Panc1 (cell line): Measurements from ENCODE around the gene CCNB1IP1. TPM values are rescaled to one million over a fixed set of nuclear protein-coding genes. Genes with fewer than 3 reads are reported as not detected.

ENCODE experiments used
- ATAC-seq: fragments of 200-7000 bp; cut with Tn5 transposase; 2 replicates; pipeline ENCODE4 v1.9.1; 2020; ENCODE audit warnings: mild to moderate bottlenecking, moderate library complexity
- BruUV-seq: library from RNA; stranded (reverse); fragments of 400-500 nt; replicated peaks from 2 replicates; lab custom pipeline; 2021; lab: Mats Ljungman, UMichigan
- CTCF ChIA-PET: fragments of 300-600 bp; sonication (Branson Sonifier 250); formaldehyde crosslinking; loops from one replicate; lab custom pipeline; 2022; ENCODE audit warnings: antibody characterized with exemption; lab: Charles Lee
- POLR2A ChIA-PET: fragments of 300-600 bp; sonication (Branson Sonifier 250); formaldehyde crosslinking; loops from one replicate; lab custom pipeline; 2022; ENCODE audit warnings: antibody characterized with exemption; lab: Charles Lee
- DNase-seq: peaks from one replicate; pipeline ENCODE4 v3.0.0-alpha.2; 2010; ENCODE audit warnings: low read depth, low spot score
- H3K27ac ChIP-seq: 2 replicates; pipeline ENCODE4 v1.5.1; 2011; ENCODE audit warnings: mild to moderate bottlenecking, low read length, inconsistent platforms
- H3K27me3 ChIP-seq: fragments of 200-500 bp; sonication (Bioruptor generic); 2 replicates; pipeline ENCODE4 v1.6.0; 2014; ENCODE audit warnings: low read length, inconsistent platforms; ENCODE audit not compliant: control insufficient read depth, insufficient read depth
- H3K36me3 ChIP-seq: fragments of 200-500 bp; sonication (Bioruptor generic); 2 replicates; pipeline ENCODE4 v1.5.1; 2014; ENCODE audit warnings: inconsistent platforms, mild to moderate bottlenecking, low read length, moderate library complexity; ENCODE audit not compliant: control insufficient read depth, insufficient read depth
- H3K4me1 ChIP-seq: 2 replicates; pipeline ENCODE4 v1.5.1; 2011; ENCODE audit warnings: inconsistent platforms, mild to moderate bottlenecking, low read length, moderate library complexity; ENCODE audit not compliant: control insufficient read depth, insufficient read depth
- H3K4me3 ChIP-seq, 2 experiments: 2 replicates each; pipeline ENCODE4 v1.5.1; 2011 to 2012; ENCODE audit warnings: low read depth in 2 of 2, low read length in 2 of 2, mild to moderate bottlenecking in 2 of 2, inconsistent platforms in 1 of 2, moderate library complexity in 1 of 2
- H3K9me3 ChIP-seq: fragments of 200-500 bp; sonication (Bioruptor generic); 2 replicates; pipeline ENCODE4 v1.5.1; 2014; ENCODE audit warnings: low read depth, mild to moderate bottlenecking, inconsistent platforms, low read length, moderate library complexity; ENCODE audit not compliant: control insufficient read depth, insufficient read depth
- POLR2AphosphoS5 ChIP-seq: IDR thresholded peaks from 2 replicates; pipeline ENCODE4 v1.6.1; 2012; ENCODE audit warnings: mild to moderate bottlenecking, low read depth, low read length, moderate library complexity
- SIN3A ChIP-seq: IDR thresholded peaks from 2 replicates; pipeline ENCODE4 v1.6.1; 2012; ENCODE audit warnings: low read depth, mild to moderate bottlenecking, low read length, moderate library complexity, borderline replicate concordance; ENCODE audit not compliant: insufficient read depth
- TCF7L2 ChIP-seq: IDR thresholded peaks from 2 replicates; pipeline ENCODE4 v1.6.1; 2011; ENCODE audit warnings: mild to moderate bottlenecking, low read depth, low read length, inconsistent platforms
- in situ Hi-C: cut with HindIII; loops from 2 replicates; pipeline ENCODE4 v1.10.0; 2016; ENCODE audit warnings: low sequenced_read_pairs, low pct_unique_long_range_greater_than_20kb
- intact Hi-C: fragments of 100-400 bp; cut with micrococcal nuclease; formaldehyde crosslinking; loops from one replicate; pipeline ENCODE4 v1.10.0; 2022; ENCODE audit not compliant: unreplicated experiment
- total RNA-seq: library from RNA; stranded (reverse); gene quantifications from one replicate; pipeline ENCODE4 v1.2.1, GENCODE V29; 2021; ENCODE audit not compliant: unreplicated experiment
- TF ChIP-seq, protein P1 (sequence below), 2 experiments: IDR thresholded peaks; 2 replicates each; pipeline ENCODE4 v1.6.1; 2011 to 2012; ENCODE audit warnings: low read depth in 2 of 2, control low read depth in 1 of 2, low read length in 1 of 2, mild to moderate bottlenecking in 1 of 2, moderate library complexity in 1 of 2; ENCODE audit not compliant: insufficient read depth in 1 of 2
- TF ChIP-seq, protein P2 (sequence below): fragments of 450-650 bp; IDR thresholded peaks from 2 replicates; pipeline ENCODE4 v1.5.1; 2017; ENCODE audit warnings: mild to moderate bottlenecking

CCNB1IP1 gene
- total RNA-seq, 1 experiment from 2014 or later = 20.3 TPM

DNA sequence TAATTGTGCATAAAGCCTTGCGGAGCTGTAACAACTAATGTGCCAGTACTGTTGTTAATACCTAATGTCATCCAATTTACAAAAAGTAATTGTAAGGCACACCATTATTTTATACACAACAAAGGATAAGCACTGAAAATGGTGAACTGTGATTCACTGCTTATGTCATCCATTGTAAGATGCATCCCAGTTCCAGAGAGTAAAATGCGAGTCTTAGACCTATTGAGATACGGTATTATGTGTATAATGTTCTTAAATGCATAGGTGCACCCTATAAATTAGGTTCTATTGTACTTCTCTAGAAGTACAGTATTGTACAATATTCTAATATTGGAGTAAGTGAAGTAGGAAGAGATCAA, 10.8 kb upstream of the CCNB1IP1 start:
- in situ Hi-C loops (no loop called here), intact Hi-C loops (no loop called here)
- POLR2A ChIA-PET = interaction anchor here (0.6 to 2.7 kb wide), 8 partner anchors 11 to 174 kb away, joined by 3 to 32 read pairs (median 6); partner anchors contain the start of genes APEX1, CCNB1IP1, OSGEP and PIP4P1
- CTCF ChIA-PET = no interaction called here
- Histone ChIP-seq H3K9me3 (no peaks in the 10 kb centered on the region), H3K36me3 (peaks cover 4% of the 10 kb centered on the region; the same call in 1 of the 2 replicates), H3K27me3 (no peaks in the 10 kb centered on the region), H3K27ac (peak overlapping the region; percentile 95), H3K4me3 (peak overlapping the region; percentile 74 to 88), H3K4me1 (peaks cover 3% of the 10 kb centered on the region; the same call in 1 of the 2 replicates)
- BruUV-seq = TSS peak; percentile 89
- TF ChIP-seq, protein P1, sequence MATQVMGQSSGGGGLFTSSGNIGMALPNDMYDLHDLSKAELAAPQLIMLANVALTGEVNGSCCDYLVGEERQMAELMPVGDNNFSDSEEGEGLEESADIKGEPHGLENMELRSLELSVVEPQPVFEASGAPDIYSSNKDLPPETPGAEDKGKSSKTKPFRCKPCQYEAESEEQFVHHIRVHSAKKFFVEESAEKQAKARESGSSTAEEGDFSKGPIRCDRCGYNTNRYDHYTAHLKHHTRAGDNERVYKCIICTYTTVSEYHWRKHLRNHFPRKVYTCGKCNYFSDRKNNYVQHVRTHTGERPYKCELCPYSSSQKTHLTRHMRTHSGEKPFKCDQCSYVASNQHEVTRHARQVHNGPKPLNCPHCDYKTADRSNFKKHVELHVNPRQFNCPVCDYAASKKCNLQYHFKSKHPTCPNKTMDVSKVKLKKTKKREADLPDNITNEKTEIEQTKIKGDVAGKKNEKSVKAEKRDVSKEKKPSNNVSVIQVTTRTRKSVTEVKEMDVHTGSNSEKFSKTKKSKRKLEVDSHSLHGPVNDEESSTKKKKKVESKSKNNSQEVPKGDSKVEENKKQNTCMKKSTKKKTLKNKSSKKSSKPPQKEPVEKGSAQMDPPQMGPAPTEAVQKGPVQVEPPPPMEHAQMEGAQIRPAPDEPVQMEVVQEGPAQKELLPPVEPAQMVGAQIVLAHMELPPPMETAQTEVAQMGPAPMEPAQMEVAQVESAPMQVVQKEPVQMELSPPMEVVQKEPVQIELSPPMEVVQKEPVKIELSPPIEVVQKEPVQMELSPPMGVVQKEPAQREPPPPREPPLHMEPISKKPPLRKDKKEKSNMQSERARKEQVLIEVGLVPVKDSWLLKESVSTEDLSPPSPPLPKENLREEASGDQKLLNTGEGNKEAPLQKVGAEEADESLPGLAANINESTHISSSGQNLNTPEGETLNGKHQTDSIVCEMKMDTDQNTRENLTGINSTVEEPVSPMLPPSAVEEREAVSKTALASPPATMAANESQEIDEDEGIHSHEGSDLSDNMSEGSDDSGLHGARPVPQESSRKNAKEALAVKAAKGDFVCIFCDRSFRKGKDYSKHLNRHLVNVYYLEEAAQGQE (IDR thresholded peaks at IDR 0.05; ENCODE audit: insufficient read depth in 1 of 2, low read depth in 2 of 2, low read length in 1 of 2) = no peak
- TF ChIP-seq POLR2AphosphoS5 (no peak), TCF7L2 (no peak), SIN3A (no peak)
- TF ChIP-seq, protein P2, sequence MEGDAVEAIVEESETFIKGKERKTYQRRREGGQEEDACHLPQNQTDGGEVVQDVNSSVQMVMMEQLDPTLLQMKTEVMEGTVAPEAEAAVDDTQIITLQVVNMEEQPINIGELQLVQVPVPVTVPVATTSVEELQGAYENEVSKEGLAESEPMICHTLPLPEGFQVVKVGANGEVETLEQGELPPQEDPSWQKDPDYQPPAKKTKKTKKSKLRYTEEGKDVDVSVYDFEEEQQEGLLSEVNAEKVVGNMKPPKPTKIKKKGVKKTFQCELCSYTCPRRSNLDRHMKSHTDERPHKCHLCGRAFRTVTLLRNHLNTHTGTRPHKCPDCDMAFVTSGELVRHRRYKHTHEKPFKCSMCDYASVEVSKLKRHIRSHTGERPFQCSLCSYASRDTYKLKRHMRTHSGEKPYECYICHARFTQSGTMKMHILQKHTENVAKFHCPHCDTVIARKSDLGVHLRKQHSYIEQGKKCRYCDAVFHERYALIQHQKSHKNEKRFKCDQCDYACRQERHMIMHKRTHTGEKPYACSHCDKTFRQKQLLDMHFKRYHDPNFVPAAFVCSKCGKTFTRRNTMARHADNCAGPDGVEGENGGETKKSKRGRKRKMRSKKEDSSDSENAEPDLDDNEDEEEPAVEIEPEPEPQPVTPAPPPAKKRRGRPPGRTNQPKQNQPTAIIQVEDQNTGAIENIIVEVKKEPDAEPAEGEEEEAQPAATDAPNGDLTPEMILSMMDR = no peak
- no peak for DNase-seq
- no peak for ATAC-seq

DNA sequence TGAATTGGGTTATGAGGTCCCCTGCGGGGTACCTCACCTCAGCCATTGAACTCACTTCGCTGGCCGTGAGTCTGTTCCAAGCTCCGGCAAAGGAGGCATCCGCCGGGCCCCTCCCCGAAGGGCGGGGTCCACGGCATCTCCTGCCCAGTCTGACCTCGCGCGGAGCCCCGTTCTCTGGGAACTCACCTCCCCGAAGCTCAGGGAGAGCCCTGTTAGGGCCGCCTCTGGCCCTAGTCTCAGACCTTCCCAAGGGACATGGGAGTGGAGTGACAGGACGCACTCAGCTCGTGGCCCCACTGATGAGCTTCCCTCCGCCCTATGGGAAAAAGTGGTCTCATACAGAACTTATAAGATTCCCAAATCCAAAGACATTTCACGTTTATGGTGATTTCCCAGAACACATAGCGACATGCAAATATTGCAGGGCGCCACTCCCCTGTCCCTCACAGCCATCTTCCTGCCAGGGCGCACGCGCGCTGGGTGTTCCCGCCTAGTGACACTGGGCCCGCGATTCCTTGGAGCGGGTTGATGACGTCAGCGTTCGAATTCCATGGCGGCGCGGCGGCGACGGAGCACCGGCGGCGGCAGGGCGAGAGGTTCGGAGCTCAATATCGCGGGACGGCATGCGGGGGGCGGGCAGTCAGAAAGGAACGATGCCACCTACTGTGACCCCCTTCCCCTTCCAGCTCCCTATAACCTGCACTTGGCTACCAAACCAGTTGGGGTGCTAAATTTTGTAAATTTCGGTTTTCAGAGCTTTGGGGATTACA, 10.2 kb upstream of the CCNB1IP1 start, which contains the start of gene PARP2:
PARP2 (plus strand) TSS at position 544 of the 770 bp plus-strand sequence; CDS start at position 551, 7 bp downstream.
- DNase-seq (peak; percentile 98), ATAC-seq (peak; percentile 99)
- Histone ChIP-seq H3K27ac (peak within 1 kb of the TSS; percentile 95), H3K27me3 (no peaks in the 10 kb centered on the region), H3K36me3 (peaks cover 4% of the 10 kb centered on the region; the same call in 1 of the 2 replicates), H3K4me3 (peak within 1 kb of the TSS; percentile 84 to 88), H3K9me3 (no peaks in the 10 kb centered on the region), H3K4me1 (peaks cover 3% of the 10 kb centered on the region; the same call in 1 of the 2 replicates)
- BruUV-seq = no TSS peak
- TF ChIP-seq, protein P1 (IDR thresholded peaks at IDR 0.05; ENCODE audit: insufficient read depth in 1 of 2, low read depth in 2 of 2, low read length in 1 of 2) = no peak
- TF ChIP-seq SIN3A (peak; percentile 99), POLR2AphosphoS5 (peak; percentile 99), TCF7L2 (no peak; the same call in 1 of the 2 replicates)
- intact Hi-C loops (no loop called here), in situ Hi-C loops (no loop called here)
- POLR2A ChIA-PET = interaction anchor here (0.6 to 2.7 kb wide), 12 partner anchors 10 to 356 kb away, joined by 3 to 32 read pairs (median 4); partner anchors contain the start of genes APEX1, CCNB1IP1, OSGEP and PIP4P1
- CTCF ChIA-PET = interaction anchor here (0.6 to 1.4 kb wide), 2 partner anchors 16 to 1152 kb away, joined by 5 to 6 read pairs; no protein-coding TSS in a partner anchor
